Lower leg skin (tissue), 4 donors: ENCODE results near the gene TMCC2. TPM values are rescaled to one million over a fixed set of nuclear protein-coding genes. Genes with fewer than 3 reads are reported as not detected.

Experiments
- DNase-seq, 2 donors: peaks; one replicate each; pipeline ENCODE4 v3.0.0-alpha.2; 2019; ENCODE audit warnings: low spot score in 2 of 2
- H3K4me3 ChIP-seq: fragments of 200-600 bp; sonication (generic); 2 replicates; pipeline ENCODE4 v1.5.1; 2017; ENCODE audit warnings: mild to moderate bottlenecking, low read depth; ENCODE audit not compliant: poor library complexity, severe bottlenecking
- POLR2A ChIP-seq, 2 donors: fragments of 450-650 bp; IDR thresholded peaks; one replicate each; pipeline ENCODE4 v1.6.1; 2016 to 2017; ENCODE audit warnings: antibody characterized with exemption in 2 of 2, mild to moderate bottlenecking in 1 of 2, moderate library complexity in 1 of 2
- WGBS, 2 donors: methylation state at CpG; one replicate each; pipeline ENCODE4 v1.1.5; 2018; 5-methylcytosine and 5-hydroxymethylcytosine counted together
- intact Hi-C: fragments of 100-400 bp; cut with DNase I; formaldehyde crosslinking; loops from one replicate; pipeline ENCODE4 v1.15.0; 2023; ENCODE audit warnings: low total_unique reads
- total RNA-seq, 4 donors: library from RNA; depleted of rRNA; stranded (reverse); fragments of >200 nt; gene quantifications; one replicate each; pipeline ENCODE4 v1.1.0, GENCODE V29; 2016
- TF ChIP-seq, protein P1 (sequence below), 3 donors: fragments of 450-650 bp; IDR thresholded peaks; one replicate each; pipeline ENCODE4 v1.5.1; 2016; ENCODE audit warnings: antibody characterized with exemption in 3 of 3, mild to moderate bottlenecking in 3 of 3, moderate library complexity in 2 of 3

Gene TMCC2
- total RNA-seq, 4 donors from 2014 or later: 2.2 to 4.2 (median 3.5) TPM

DNA sequence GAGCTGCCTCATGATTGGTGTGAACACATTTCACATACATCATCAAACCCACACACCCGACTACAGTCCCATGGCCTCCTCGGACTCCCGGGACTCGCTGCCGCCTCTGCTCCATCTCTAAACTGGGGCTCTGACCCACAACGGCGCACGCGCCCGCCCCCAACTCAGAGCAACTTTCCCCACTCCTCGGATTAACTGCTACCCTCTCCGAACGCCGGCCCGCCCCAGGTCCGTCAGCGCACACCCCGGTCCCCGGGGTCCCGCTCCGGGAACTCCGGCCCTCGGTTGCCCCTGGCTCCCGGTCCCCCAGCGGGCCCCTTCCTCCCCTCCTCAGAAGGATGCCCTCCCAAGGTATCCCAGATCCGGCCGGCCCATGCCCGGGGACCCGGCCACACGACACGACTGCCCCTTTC, 17.0 kb upstream of the TMCC2 start:
- no peak for TF ChIP-seq POLR2A (IDR thresholded peaks at IDR 0.05)
- TF ChIP-seq, protein P1, sequence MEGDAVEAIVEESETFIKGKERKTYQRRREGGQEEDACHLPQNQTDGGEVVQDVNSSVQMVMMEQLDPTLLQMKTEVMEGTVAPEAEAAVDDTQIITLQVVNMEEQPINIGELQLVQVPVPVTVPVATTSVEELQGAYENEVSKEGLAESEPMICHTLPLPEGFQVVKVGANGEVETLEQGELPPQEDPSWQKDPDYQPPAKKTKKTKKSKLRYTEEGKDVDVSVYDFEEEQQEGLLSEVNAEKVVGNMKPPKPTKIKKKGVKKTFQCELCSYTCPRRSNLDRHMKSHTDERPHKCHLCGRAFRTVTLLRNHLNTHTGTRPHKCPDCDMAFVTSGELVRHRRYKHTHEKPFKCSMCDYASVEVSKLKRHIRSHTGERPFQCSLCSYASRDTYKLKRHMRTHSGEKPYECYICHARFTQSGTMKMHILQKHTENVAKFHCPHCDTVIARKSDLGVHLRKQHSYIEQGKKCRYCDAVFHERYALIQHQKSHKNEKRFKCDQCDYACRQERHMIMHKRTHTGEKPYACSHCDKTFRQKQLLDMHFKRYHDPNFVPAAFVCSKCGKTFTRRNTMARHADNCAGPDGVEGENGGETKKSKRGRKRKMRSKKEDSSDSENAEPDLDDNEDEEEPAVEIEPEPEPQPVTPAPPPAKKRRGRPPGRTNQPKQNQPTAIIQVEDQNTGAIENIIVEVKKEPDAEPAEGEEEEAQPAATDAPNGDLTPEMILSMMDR (IDR thresholded peaks at IDR 0.05): no peak
- intact Hi-C loops: no loop called here
- peak overlapping the region; percentile 99 for H3K4me3 ChIP-seq
- peak in 1 of 2 donors; percentile 88 for DNase-seq
- 0 to 1% methylated on average over 30 to 31 of the region's 31 CpGs for WGBS, 2 donors

DNA sequence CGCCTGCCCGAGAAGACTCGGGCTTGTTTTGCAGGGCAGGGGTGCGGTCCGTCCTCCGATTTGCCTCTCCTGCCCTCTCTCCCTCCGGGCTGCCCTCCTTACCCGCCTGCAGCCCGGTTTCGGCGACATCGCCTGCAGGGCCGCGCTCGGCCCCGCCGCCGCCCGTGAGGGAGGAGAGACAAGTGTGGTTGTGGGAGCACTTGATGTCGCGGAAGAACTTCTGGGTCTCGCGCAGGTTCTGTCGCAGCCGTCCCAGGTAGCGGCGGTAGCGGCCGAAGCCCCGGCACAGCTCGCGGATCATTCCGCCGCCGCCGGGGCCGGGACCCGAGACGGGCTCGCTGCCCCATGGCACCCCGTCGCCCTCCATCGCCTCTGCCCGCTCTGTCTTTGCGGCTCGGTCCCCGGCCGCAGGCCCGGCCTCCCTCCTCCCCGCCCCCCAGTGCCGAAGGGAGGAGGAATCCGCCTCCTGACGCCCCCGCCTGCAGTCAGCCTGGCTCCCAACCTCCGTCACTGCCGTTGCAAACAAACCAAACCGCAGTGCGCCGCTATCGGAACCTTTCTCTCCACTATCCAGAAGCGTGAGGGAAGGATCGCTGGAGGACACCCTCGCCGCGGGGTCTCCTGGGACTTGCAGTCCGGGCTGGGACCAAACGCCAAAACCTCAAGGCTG, 16.4 kb upstream of the TMCC2 start, which contains the start of gene DSTYK:
Gene DSTYK, minus strand, starts transcription at position 534 of the 670 bp plus-strand sequence. Its CDS starts 167 bp downstream, at position 367.
- H3K4me3 ChIP-seq: peak within 1 kb of the TSS; percentile 99
- 1% methylated on average over 50 to 64 of the region's 67 CpGs for WGBS, 2 donors
- TF ChIP-seq POLR2A (IDR thresholded peaks at IDR 0.05): no peak
- TF ChIP-seq, protein P1 (IDR thresholded peaks at IDR 0.05): no peak
- intact Hi-C loops: no loop called here
- DNase-seq: peak; percentile 94 to 98

DNA sequence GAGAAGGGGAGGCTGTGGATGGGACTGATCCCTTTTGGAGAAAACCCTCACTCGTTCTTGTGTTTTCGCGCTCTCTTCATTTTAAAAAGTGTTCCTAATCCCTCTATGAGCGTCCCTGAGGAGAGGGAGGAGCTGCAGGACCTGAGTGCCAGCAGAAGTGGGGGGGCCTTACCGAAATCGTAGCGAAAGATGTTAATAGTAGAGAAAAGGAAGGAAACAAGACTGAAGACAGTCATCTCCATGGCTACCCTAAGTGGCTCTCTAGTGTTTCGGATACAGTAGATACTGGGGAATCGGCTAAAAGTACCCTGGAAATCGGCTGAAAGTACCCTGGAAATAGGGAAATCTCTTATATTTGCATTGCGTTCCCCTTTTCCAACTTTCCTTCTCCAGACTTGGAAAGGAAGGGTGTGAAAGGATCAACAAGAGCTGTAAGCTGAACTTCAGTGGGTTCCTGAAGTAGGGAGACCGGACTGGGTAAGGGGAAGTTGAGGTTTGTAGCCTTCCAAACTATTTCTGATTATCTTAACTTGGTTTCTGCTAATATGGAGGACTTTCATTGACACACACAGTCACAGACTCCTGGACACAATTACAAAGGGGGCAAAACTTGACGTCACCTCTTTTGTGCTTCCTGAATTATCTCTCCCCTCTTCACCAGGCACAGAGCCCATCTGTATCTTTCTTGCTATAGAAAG, 15.8 kb upstream of the TMCC2 start:
- intact Hi-C loops: no loop called here
- TF ChIP-seq, protein P1 (IDR thresholded peaks at IDR 0.05): no peak
- TF ChIP-seq POLR2A (IDR thresholded peaks at IDR 0.05): no peak
- 46 to 52% methylated on average over 13 of the region's 13 CpGs for WGBS, 2 donors

DNA sequence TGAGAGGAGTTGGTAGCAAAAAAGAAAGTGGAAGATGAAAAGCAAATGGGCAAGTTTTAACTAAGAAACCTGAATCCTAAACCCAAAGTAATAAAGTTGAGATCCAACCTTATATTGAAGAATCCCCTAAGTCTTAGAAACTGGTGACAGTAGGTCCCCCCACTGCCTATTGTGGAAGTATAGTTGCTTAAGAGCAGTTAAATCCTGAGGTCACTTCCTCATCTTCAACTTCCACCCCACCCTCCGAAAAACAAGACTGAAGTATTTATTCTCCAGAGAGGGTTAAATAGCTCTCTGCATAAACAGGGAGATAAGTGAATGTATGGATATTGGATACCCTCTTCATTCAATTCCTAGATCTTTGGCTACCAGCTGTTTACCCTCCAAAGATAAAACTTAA, 13.0 kb upstream of the TMCC2 start:
- WGBS, 2 donors: 60 to 79% methylated on average over 1 of the region's 1 CpG
- DNase-seq: no peak
- no peak overlapping the region for H3K4me3 ChIP-seq
- TF ChIP-seq POLR2A (IDR thresholded peaks at IDR 0.05): no peak
- TF ChIP-seq, protein P1 (IDR thresholded peaks at IDR 0.05): no peak
- intact Hi-C loops: no loop called here

More for the DNA sequence above, 15.8 kb upstream of the TMCC2 start:
- DNase-seq: no peak
- H3K4me3 ChIP-seq: no peak overlapping the region

DNA sequence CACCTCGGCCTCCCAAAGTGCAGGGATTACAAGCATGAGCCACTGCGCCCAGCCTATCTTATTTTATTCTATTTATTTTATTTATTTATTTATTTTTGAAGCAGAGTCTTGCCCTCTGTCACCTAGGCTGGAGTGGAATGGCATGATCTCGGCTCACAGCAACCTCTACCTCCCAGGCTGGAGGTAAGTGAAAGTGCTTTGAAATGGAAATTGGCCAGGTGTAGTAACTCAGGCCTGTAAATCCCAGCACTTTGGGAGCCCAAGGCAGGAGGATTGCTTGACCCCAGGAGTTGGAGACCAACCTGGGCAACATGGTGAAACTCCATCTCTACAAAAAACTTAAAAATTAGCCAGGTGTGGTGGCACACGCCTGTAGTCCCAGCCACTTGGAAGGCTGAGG, 11.2 kb upstream of the TMCC2 start:
- WGBS, 2 donors: 83 to 90% methylated on average over 4 of the region's 4 CpGs
- DNase-seq: no peak
- TF ChIP-seq, protein P1 (IDR thresholded peaks at IDR 0.05): no peak
- no peak for TF ChIP-seq POLR2A (IDR thresholded peaks at IDR 0.05)
- intact Hi-C loops: no loop called here
- no peak overlapping the region for H3K4me3 ChIP-seq
